C4-2B (cell line): ENCODE data around the gene DIPK1C.

Experiments used
- ZFX ChIP-seq: fragments of 450-650 bp; IDR thresholded peaks from 2 replicates; pipeline ENCODE4 v1.6.1; 2017
- TF ChIP-seq, protein P1 (sequence below): fragments of 450-650 bp; conservative IDR thresholded peaks from 2 replicates; pipeline ENCODE4 v1.5.1; 2017; ENCODE audit warnings: mild to moderate bottlenecking

- TF ChIP-seq, protein P1, sequence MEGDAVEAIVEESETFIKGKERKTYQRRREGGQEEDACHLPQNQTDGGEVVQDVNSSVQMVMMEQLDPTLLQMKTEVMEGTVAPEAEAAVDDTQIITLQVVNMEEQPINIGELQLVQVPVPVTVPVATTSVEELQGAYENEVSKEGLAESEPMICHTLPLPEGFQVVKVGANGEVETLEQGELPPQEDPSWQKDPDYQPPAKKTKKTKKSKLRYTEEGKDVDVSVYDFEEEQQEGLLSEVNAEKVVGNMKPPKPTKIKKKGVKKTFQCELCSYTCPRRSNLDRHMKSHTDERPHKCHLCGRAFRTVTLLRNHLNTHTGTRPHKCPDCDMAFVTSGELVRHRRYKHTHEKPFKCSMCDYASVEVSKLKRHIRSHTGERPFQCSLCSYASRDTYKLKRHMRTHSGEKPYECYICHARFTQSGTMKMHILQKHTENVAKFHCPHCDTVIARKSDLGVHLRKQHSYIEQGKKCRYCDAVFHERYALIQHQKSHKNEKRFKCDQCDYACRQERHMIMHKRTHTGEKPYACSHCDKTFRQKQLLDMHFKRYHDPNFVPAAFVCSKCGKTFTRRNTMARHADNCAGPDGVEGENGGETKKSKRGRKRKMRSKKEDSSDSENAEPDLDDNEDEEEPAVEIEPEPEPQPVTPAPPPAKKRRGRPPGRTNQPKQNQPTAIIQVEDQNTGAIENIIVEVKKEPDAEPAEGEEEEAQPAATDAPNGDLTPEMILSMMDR, result no peak
- TF ChIP-seq ZFX, result no peak
Observed at GRCh38 chr18:74438091-74438490, 19.0 kb downstream of the DIPK1C start.
